Karpas-422 (cell line): ENCODE measurements around the gene PERM1. TPM values are rescaled to one million over a fixed set of nuclear protein-coding genes. Genes with fewer than 3 reads are reported as not detected.
"Not testable (repeated sequence)": the region's sequence is repeated elsewhere in the genome, so short reads cannot be mapped to it uniquely, and the experiment has no call there.

Experiments used
- DNase-seq: peaks from one replicate; pipeline ENCODE4 v3.0.0-alpha.2; 2015
- H2AFZ ChIP-seq: fragments of 200-600 bp; sonication (generic); 2 replicates; pipeline ENCODE4 v1.6.1; 2014; ENCODE audit warnings: antibody characterized with exemption, low read length, mixed read lengths
- H3K27ac ChIP-seq: fragments of 200-600 bp; sonication (generic); 2 replicates; pipeline ENCODE4 v1.5.1; 2014; ENCODE audit warnings: mild to moderate bottlenecking, low read length, moderate library complexity
- H3K27me3 ChIP-seq: fragments of 200-600 bp; sonication (generic); 2 replicates; pipeline ENCODE4 v1.6.1; 2014; ENCODE audit warnings: low read length, mixed read lengths
- H3K36me3 ChIP-seq: fragments of 200-600 bp; sonication (generic); 2 replicates; pipeline ENCODE4 v1.6.1; 2014; ENCODE audit warnings: low read length, mixed read lengths; ENCODE audit not compliant: insufficient read depth
- H3K4me1 ChIP-seq: fragments of 200-600 bp; sonication (generic); 2 replicates; pipeline ENCODE4 v1.6.1; 2014; ENCODE audit warnings: mild to moderate bottlenecking, low read length, mixed read lengths
- H3K4me2 ChIP-seq: fragments of 200-600 bp; sonication (generic); 2 replicates; pipeline ENCODE4 v1.6.1; 2014; ENCODE audit warnings: low read length, low read depth, mild to moderate bottlenecking; ENCODE audit not compliant: poor library complexity, severe bottlenecking
- H3K4me3 ChIP-seq: fragments of 200-600 bp; sonication (generic); 2 replicates; pipeline ENCODE4 v1.5.1; 2014; ENCODE audit warnings: mild to moderate bottlenecking, antibody characterized with exemption, low read length, mixed read lengths
- H3K79me2 ChIP-seq: fragments of 200-600 bp; sonication (generic); 2 replicates; pipeline ENCODE4 v1.6.1; 2014; ENCODE audit warnings: mild to moderate bottlenecking, low read length, mixed read lengths
- H3K9ac ChIP-seq: fragments of 200-600 bp; sonication (generic); 2 replicates; pipeline ENCODE4 v1.6.0; 2014; ENCODE audit warnings: low read length
- H3K9me2 ChIP-seq: fragments of 200-600 bp; sonication (generic), shearing (Covaris generic); replicated peaks from 2 replicates; pipeline ENCODE4 v1.6.0; 2014; ENCODE audit warnings: mild to moderate bottlenecking, low read length, moderate library complexity; ENCODE audit not compliant: insufficient read depth
- H3K9me3 ChIP-seq: fragments of 300-700, 200-600 bp; sonication (generic); 2 replicates; pipeline ENCODE4 v1.6.1; 2014; ENCODE audit warnings: low read length, mixed read lengths
- H4K20me1 ChIP-seq: fragments of 200-600 bp; sonication (generic); 2 replicates; pipeline ENCODE4 v1.6.1; 2014; ENCODE audit warnings: mild to moderate bottlenecking, antibody characterized with exemption, low read length, low read depth; ENCODE audit not compliant: insufficient read depth
- total RNA-seq: library from RNA; depleted of rRNA; stranded (reverse); fragments of >200 nt; shearing (Covaris generic); gene quantifications from 2 replicates; pipeline ENCODE4 v1.2.3, GENCODE V29; 2014; ENCODE audit warnings: low replicate concordance

PERM1 gene
- total RNA-seq, 1 experiment from 2014 or later, result not detected

DNA sequence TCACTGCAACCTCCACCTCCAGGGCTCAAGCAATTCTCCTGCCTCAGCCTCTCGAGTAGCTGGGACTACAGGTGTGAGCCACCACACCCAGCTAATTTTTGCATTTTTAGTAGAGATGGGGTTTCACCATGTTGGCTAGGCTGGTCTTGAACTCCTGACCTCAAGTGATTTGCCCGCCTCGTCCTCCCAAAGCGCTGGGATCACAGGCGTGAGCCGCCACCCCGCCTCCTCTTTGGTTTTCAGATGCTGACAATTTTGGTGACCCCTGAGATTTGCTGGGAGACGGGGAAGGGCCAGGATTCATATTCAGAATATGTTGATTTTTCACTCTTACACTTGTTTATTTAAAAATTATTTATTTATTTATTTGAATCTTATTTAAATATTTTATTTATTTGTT, 28.2 kb upstream of the PERM1 start:
- not testable (repeated sequence) for H3K36me3 ChIP-seq, H3K79me2 ChIP-seq, H3K4me2 ChIP-seq, DNase-seq, H3K27me3 ChIP-seq, H3K9me2 ChIP-seq, H3K9ac ChIP-seq, H4K20me1 ChIP-seq, H3K9me3 ChIP-seq, H3K4me3 ChIP-seq, H3K27ac ChIP-seq, H2AFZ ChIP-seq
- peaks cover 27% of the 10 kb centered on the region for H3K4me1 ChIP-seq

- no peaks in the 10 kb centered on the region for H3K36me3 ChIP-seq
- no peak for DNase-seq
- no peak overlapping the region for H2AFZ ChIP-seq
- no peaks in the 10 kb centered on the region for H3K27me3 ChIP-seq
- H3K4me2 ChIP-seq, result no peak overlapping the region
- H3K27ac ChIP-seq, result no peak overlapping the region
- no peaks in the 10 kb centered on the region for H3K79me2 ChIP-seq
- H3K4me1 ChIP-seq, result no peaks in the 10 kb centered on the region
- H3K9ac ChIP-seq, result no peak overlapping the region
- no peaks in the 10 kb centered on the region for H4K20me1 ChIP-seq
- H3K9me2 ChIP-seq, result no peaks in the 10 kb centered on the region
- H3K9me3 ChIP-seq, result no peaks in the 10 kb centered on the region
- no peak overlapping the region for H3K4me3 ChIP-seq
These were observed 24.6 kb upstream of the PERM1 start for GRCh38 chr1:1006305-1007159.

GRCh38 chr1:1005774-1006304, 23.9 kb upstream of the PERM1 start:
- H3K9ac ChIP-seq, result no peak overlapping the region
- H3K27me3 ChIP-seq, result no peaks in the 10 kb centered on the region

DNA sequence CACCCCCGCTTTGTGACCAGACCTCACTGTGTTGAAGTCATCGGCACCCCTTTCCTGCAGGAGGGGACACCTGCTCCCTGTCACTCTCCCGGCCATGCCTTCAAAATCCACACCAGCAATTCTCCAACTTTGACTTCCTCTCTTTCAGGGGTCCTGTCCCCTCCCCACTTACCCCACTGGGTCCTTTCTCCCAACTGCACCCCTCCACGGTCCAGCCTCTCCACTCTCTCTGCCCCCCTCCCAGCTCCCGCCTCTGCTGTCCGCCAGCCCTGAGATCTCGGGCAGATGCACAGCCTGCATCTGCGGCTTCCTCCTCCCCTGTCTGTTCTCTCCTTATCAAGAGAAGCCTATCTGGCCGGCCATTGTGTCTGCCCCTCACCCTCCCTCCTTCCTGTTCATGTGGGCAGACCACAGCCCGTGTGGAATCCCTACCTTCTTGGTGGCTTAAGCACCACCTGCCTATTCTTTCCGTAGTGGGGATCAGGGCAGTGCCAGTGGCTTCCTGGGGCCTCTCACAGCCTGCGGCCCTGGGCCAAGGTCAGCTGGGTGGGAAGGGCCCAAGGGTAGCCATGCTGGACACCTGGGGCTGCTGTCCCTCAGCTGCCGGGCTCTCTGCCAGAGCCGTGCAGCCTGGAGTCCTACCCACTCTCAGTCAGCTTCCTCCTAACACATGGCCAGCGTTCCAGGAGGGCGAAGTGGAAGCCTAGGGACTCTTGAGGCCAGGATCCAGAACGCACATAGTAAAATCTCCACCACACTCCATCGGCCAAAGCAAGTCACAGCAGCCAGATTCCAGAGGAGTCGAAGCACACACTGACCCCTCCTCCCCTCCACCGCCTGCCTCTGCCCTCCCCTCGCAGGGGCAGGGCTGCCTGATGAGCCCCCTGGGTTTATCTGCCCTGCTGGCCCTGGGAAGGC, 23.1 kb upstream of the PERM1 start:
- H3K79me2 ChIP-seq, result no peaks in the 10 kb centered on the region
- no peaks in the 10 kb centered on the region for H3K9me2 ChIP-seq
- no peak overlapping the region for H2AFZ ChIP-seq
- H3K27ac ChIP-seq, result no peak overlapping the region
- no peaks in the 10 kb centered on the region for H3K36me3 ChIP-seq
- H3K9ac ChIP-seq, result no peak overlapping the region
- no peak for DNase-seq
- no peak overlapping the region for H3K4me2 ChIP-seq
- H3K9me3 ChIP-seq, result no peaks in the 10 kb centered on the region
- no peaks in the 10 kb centered on the region for H3K4me1 ChIP-seq
- no peak overlapping the region for H3K4me3 ChIP-seq
- no peaks in the 10 kb centered on the region for H4K20me1 ChIP-seq
- no peaks in the 10 kb centered on the region for H3K27me3 ChIP-seq

More at GRCh38 chr1:1005774-1006304, 23.9 kb upstream of the PERM1 start:
- Histone ChIP-seq H3K79me2 (no peaks in the 10 kb centered on the region), H3K4me3 (no peak overlapping the region), H4K20me1 (no peaks in the 10 kb centered on the region), H3K27ac (no peak overlapping the region), H3K4me2 (no peak overlapping the region), H3K9me2 (no peaks in the 10 kb centered on the region), H2AFZ (no peak overlapping the region), H3K36me3 (no peaks in the 10 kb centered on the region), H3K9me3 (no peaks in the 10 kb centered on the region), H3K4me1 (no peaks in the 10 kb centered on the region)
- DNase-seq, result no peak

GRCh38 chr1:1004420-1004779, 22.5 kb upstream of the PERM1 start:
- H3K36me3 ChIP-seq, result no peaks in the 10 kb centered on the region
- H3K4me3 ChIP-seq, result no peak overlapping the region
- H3K27ac ChIP-seq, result no peak overlapping the region
- H3K4me1 ChIP-seq, result no peaks in the 10 kb centered on the region
- H3K4me2 ChIP-seq, result no peak overlapping the region
- H3K9me2 ChIP-seq, result no peaks in the 10 kb centered on the region
- H3K79me2 ChIP-seq, result no peaks in the 10 kb centered on the region
- no peaks in the 10 kb centered on the region for H4K20me1 ChIP-seq
- H3K9ac ChIP-seq, result no peak overlapping the region
- H3K27me3 ChIP-seq, result no peaks in the 10 kb centered on the region
- H3K9me3 ChIP-seq, result no peaks in the 10 kb centered on the region
- DNase-seq, result no peak
- no peak overlapping the region for H2AFZ ChIP-seq

GRCh38 chr1:1003618-1004419, 21.9 kb upstream of the PERM1 start:
- Histone ChIP-seq H2AFZ (no peak overlapping the region), H3K9me3 (no peaks in the 10 kb centered on the region), H3K9ac (no peak overlapping the region), H3K27ac (no peak overlapping the region), H3K36me3 (no peaks in the 10 kb centered on the region), H3K4me1 (no peaks in the 10 kb centered on the region), H3K9me2 (no peaks in the 10 kb centered on the region), H3K27me3 (no peaks in the 10 kb centered on the region), H3K79me2 (no peaks in the 10 kb centered on the region), H3K4me2 (no peak overlapping the region), H3K4me3 (no peak overlapping the region), H4K20me1 (no peaks in the 10 kb centered on the region)
- no peak for DNase-seq

- H3K79me2 ChIP-seq, result no peaks in the 10 kb centered on the region
- no peaks in the 10 kb centered on the region for H3K9me3 ChIP-seq
- no peak overlapping the region for H3K27ac ChIP-seq
- H3K4me2 ChIP-seq, result no peak overlapping the region
- H3K36me3 ChIP-seq, result no peaks in the 10 kb centered on the region
- H3K9me2 ChIP-seq, result no peaks in the 10 kb centered on the region
- no peaks in the 10 kb centered on the region for H4K20me1 ChIP-seq
- no peaks in the 10 kb centered on the region for H3K27me3 ChIP-seq
- no peak overlapping the region for H3K9ac ChIP-seq
- no peak overlapping the region for H3K4me3 ChIP-seq
- no peaks in the 10 kb centered on the region for H3K4me1 ChIP-seq
- H2AFZ ChIP-seq, result no peak overlapping the region
- DNase-seq, result no peak
These were observed 19.3 kb upstream of the PERM1 start for GRCh38 chr1:1001057-1001783.
